Measurements from ENCODE around the gene ELAPOR2.
"Not testable (repeated sequence)": the region's sequence is repeated elsewhere in the genome, so short reads cannot be mapped to it uniquely, and the experiment has no call there.

The ELAPOR2 gene, protein sequence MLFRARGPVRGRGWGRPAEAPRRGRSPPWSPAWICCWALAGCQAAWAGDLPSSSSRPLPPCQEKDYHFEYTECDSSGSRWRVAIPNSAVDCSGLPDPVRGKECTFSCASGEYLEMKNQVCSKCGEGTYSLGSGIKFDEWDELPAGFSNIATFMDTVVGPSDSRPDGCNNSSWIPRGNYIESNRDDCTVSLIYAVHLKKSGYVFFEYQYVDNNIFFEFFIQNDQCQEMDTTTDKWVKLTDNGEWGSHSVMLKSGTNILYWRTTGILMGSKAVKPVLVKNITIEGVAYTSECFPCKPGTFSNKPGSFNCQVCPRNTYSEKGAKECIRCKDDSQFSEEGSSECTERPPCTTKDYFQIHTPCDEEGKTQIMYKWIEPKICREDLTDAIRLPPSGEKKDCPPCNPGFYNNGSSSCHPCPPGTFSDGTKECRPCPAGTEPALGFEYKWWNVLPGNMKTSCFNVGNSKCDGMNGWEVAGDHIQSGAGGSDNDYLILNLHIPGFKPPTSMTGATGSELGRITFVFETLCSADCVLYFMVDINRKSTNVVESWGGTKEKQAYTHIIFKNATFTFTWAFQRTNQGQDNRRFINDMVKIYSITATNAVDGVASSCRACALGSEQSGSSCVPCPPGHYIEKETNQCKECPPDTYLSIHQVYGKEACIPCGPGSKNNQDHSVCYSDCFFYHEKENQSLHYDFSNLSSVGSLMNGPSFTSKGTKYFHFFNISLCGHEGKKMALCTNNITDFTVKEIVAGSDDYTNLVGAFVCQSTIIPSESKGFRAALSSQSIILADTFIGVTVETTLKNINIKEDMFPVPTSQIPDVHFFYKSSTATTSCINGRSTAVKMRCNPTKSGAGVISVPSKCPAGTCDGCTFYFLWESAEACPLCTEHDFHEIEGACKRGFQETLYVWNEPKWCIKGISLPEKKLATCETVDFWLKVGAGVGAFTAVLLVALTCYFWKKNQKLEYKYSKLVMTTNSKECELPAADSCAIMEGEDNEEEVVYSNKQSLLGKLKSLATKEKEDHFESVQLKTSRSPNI

DNA sequence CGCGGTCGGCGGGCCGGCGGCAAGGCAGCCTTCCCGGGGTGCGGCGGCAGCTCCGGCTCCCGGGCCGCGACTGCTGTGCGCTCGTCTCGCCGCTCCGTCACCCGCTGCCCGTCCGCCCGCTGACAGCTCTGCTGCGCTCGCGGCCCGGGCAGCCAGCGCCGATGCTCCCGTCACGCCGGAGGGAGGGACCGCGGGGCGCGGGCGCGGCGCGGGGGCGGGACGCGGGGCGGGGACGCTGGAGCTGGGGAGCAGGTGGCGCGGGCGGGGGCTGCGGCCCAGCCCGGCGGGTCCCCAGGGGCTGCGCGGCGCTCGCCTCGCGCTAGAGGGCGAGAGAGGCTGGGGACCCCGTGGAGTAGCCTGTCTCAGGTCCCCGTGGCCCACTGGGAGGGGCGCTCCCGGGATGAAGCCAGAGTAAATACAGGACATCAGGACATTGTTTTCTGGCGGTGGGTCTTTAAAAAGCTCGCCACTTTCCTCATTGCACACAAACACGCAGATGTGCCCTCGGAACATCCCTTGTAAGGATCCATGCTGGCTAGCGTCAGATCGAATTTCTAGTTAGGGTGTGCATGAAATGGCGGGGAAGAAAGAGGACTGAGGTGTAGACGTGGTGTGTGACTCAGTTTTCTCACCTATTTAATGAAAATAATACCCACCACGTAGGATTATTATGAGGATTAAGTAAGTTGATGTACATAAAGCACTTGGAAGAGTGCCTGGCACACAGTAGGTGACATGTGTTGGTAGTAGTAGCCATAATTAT lies at the start of gene ELAPOR2:
Gene ELAPOR2, minus strand, starts transcription at position 130 of the 763 bp plus-strand sequence. CDS start 141 bp downstream, outside the sequence.
- DNase-seq (ENCODE audit: low spot score), result peak; percentile 92

DNA sequence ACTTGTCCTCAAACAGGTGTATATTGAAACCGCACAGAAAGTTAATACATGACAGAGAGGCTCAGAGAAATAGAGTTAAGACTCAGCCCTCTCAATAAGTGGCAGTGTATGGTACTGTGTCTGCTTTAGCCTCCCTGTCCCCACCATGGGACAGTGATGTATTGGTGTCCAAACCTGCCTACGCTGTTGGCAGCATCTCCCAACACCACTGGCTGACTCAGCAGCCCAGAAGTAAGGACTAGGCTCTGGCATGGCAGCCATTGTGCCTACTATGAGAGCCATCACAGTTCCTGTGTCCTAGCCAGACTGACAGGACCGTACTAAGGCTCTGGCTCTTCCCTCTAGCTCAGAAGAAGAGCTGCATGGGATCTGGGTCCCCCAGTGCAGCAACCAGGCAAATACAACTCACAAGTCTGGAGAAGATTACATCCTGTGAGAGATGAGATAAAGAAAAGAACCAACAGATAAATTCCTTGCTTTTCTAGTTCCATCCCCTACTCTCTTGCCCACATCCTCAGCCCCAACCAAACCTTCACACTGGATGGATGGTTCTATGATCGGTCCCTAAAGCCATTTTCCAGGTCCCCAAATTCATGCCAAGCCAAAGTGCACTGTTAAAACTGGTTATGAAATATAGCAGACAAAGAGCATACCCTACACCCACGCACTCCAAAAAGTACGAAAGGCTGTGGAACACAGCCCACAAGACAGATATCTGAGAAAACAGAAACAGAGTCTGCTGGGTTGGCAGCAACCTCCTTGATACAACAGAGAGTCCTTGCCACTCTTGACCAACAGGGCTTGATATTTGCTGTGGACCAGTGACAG lies 48.7 kb upstream of the ELAPOR2 start:
- no peak for DNase-seq (ENCODE audit: low spot score)

DNA sequence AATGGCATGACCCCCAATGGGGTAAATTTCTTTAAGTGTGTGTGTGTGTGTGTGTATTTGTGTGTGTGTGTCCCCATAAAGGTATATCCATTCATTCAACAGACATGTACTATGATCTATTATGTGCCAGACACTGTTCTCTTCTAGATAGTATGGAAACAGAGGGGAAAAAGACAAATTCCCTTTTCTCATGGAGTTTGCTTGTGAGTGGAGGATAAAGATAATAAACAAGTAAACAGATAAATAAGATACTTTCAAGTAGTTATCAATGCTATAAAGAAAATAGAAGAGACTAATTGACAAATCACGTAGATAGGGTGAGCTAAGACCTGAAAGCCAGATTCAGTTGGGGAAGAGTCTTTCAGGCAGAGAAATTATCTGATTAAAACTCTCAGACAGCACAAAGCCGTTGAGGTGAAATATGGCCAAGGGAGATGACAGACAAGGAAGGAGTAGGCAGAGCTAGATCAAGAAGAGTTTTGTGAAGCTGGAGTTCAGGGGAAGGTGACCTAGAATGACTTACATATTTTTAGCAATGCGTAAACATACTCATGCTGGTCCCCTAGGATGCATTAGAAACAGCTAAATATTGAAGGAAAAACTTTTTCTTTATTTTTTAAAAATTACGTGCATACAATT lies 47.6 kb upstream of the ELAPOR2 start:
- no peak for DNase-seq (ENCODE audit: low spot score)

DNA sequence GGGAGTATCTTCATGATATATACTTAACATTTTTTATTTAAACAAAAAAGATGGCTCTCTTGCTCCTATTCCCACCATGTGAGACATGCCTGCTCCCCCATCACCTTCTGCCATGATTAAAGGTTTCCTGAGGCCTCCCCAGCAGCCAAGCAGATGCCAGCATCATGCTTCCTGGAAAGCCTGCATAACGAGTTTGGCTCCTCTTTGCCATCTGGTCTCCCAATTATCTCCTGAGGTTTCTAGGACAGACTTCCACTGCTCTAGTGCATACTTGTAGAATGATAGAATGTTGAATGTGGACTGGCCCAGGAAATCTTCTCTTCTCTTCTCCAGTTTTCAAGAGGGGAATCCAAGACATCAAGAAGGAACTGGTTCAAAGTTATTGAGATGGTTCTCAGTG lies 45.9 kb upstream of the ELAPOR2 start:
- no peak for DNase-seq (ENCODE audit: low spot score)

DNA sequence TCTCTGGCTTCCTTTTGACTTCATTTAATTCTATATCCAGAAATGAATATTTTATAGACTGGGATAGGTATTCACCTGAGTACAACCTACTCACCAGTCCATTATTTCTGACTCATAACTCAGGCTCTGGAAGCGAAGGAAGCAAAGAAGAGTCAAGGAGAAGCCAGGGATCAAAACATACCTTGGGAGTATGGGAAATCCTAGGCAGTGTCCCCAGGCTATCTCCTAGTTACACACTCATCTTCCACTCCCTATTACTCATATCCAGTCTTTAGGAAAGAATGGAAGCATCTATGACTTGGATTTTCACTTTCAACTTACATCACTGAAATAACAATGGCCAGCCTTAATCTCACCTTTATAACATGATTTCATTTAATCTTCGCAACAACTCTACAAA lies 40.9 kb upstream of the ELAPOR2 start:
- DNase-seq (ENCODE audit: low spot score), result no peak

DNA sequence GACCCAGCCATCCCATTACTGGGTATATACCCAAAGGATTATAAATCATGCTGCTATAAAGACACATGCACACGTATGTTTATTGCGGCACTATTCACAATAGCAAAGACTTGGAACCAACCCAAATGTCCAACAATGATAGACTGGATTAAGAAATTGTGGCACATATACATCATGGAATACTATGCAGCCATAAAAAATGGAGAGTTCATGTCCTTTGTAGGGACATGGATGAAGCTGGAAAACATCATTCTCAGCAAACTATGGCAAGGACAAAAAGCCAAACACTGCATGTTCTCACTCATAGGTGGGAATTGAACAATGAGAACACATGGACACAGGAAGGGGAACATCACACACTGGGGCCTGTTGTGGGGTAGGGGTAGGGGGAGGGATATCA lies 37.9 kb upstream of the ELAPOR2 start:
- not testable (repeated sequence) for DNase-seq (ENCODE audit: low spot score)

DNA sequence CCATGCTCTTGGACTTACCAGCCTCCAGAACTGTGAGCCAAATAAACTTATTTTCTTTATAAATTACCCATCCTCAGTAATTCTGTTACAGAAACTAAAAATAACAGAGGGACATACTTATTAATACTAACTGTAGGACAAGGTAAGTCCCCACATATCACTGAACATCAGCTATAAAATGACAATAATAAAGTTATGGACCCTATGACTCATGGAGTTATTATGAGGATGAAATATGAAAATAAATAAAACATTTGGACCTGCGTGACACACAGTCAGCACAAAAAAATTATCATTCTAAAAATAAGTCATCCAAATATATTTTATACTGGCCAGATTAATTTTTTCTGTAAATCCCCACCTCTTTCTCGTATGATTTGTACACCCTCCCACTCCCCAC lies 34.9 kb upstream of the ELAPOR2 start:
- no peak for DNase-seq (ENCODE audit: low spot score)

DNA sequence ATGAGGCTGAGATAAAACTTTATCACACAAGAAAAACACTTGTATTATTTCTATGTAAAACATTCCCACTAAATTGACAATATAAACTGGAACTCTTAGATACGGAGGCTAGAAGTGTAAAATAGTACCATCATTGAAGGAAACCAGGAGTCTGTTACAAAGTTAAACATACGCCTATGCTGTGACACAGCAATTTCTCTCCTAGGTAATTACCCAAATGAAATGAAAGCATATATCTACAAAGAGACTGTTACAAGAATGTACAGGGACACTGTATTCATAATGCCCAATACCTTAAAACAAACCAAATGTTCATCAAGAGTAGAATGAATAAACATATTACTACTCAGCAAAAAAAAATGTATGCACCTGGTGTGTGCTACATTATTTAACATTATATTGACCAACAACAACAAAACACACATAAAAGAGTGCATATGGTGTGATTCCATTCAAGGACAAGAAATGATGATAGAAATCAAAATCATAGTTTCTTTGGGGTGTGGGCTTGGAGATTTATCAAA lies 33.2 kb upstream of the ELAPOR2 start:
- no peak for DNase-seq (ENCODE audit: low spot score)

DNA sequence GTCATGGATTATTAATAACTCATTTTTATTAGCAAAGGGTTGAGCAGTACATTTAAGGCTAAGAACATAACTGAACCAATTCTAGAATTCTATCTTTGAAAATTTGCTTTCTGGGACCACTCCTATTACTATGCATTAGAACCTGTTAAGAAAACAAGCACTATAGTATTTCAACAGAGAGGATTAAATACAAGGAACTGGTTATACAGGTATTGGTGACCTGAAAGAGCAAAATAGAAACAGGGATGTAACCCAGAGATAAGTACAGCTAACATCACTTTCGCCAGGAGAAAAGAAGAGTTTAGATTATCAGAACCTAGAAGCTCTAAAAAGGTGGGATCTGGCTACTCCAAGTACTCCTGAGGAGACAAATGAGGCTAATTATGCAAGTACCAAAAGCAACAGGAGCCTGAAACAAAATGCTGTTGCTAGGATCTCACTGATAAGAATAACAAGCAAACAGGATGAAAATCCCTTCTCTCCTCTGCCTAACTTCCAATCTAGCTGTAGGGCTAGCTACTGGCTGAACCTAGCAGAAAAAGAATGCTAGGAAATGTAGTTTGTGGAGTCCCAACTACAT lies 32.1 kb upstream of the ELAPOR2 start:
- no peak for DNase-seq (ENCODE audit: low spot score)

DNA sequence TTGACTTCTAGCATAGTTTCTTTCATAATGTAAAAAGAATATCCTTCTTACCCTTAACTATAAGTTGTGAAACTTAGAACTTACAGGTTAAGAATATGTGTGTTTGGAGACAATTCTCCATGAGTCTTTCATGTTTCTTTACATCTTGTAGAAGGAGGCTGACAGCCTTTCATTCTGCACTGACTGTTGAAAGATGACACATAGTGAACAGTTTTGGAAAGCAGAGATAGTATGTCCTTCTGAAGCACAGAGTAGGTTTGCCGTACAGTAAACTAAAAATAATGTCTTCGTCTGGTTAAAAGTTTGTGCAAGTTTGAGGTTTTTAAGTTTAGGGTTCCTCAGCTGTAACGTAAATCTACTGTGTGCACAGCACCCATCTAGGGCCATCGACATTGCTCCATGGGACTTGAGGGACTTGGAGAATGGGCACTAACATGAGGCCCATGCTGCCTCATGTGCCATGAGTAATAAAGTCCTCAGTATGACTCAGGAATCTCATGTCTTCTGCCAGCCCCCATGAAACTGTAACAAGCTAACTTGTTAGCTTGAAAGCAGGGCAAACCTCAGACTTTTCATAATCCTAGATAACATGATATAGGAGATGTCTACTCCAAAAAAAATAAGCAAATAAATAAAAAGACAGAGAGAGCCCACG lies 24.5 kb upstream of the ELAPOR2 start:
- no peak for DNase-seq (ENCODE audit: low spot score)

DNA sequence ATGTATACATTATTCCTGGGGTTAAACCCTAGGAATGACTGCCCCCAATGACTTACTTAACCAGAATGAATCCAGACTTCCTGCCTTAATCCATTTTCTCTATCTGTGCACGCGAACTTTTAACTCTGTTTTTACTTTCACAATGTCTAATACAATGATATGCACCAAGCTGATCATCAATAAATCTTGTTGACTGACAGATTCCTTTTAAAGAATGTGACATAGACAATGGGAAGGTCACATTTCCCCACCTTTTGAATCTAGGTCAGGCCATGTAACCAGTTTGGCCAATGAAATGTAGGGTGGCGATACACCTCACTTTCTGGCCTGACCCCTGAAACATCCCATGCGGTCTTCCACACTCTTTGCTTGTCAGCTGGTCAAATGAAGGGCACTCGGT lies 23.2 kb upstream of the ELAPOR2 start:
- no peak for DNase-seq (ENCODE audit: low spot score)

DNA sequence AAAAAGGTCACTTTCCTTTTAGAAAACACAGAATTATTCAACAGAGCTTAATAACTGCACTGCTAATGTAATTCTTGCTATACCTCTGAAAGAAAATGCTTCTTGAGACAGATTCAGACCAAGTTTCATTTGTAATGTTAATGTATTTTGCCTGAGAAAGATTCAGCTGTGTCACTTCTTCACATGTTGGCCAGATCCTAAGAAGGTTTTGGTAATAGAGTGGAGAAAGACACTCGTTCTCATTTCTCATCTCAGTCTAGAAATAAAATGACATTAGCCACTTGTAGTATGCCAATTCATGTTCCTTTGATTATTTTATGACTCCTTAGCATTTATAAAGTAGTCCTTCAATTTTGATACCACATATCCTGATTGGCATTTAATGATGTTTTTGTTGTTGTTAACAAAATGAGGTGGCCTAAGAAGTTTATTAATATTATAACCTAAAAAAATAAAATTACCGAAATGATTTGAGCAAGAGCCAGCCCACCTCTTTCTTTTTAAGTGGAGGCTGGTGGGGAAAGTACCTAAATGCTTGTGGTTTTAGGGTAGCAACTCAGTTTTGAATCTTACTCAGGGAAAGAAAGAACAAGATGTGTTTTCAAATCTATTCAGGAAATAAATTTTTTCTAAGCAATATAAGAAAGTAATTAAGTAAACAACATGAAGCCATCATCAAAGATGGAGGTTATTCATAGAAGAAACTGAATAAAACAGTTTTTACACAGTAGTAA lies 16.4 kb upstream of the ELAPOR2 start:
- no peak for DNase-seq (ENCODE audit: low spot score)

DNA sequence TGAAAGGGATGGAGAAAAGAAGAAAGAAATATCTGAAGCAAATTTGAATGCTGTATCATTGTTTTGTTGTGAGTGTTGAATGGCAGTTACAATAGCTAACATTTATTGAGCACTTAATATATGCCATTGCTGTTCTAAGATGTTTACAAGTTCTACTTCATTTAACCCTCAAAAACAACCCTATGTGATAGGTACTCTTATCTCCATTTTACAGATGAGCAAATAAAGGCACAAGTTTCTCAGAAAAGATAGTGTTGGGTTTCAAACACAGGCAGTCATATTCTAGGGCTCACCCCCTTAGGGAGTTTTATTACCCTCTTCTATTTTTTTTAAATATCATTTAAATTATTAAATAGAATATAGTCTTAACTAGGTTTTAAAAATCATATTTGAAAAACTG lies 8.3 kb upstream of the ELAPOR2 start:
- DNase-seq (ENCODE audit: low spot score), result no peak

DNA sequence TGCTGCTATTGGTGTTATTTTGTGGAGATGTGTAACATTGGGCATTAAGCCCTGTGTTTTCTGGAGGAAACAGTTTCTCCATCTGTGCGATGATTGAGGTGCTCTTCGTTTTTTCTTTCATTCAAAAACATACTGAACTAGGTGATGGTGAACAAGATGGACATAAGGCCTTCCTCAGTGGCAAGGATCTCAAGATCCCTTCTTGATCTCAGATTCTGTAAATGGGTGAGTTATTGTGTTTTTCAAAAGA lies 759 bp upstream of the ELAPOR2 start:
- DNase-seq (ENCODE audit: low spot score), result no peak

DNA sequence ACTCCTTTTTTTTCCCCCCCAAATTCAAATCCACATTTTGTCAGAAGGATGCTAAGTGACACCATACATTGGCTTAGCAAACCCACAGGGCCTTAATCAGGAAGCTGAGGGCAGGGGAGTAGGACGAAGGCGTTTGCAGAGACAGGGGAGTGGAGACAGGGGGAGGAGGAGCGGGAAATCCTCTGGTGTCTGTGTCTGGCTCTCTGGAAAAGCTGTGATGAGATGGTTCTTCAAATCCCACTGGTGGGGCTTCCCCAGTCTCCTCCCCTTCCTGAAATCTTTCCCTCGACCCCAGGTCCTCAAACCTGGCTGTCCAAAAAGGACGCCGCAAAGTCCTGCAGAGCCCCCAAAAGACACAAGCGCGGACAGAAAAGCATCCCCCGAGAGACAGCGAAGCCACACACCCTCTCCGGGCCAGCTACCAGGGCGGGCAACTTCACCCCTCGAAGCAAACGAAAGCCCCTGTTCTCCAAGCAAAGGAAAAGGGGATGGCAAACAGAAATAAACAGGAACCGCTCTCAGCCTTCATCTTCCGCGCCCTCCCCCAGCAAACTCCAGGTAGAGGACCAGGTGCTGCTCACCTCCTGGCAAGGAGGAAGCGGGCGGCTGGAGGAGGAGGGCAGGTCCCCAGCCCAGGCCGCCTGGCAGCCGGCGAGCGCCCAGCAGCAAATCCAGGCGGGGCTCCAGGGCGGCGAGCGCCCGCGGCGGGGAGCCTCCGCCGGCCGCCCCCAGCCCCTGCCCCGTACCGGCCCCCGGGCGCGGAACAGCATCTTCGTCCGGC lies 520 bp downstream of the ELAPOR2 start:
- peak; percentile 41 for DNase-seq (ENCODE audit: low spot score)

DNA sequence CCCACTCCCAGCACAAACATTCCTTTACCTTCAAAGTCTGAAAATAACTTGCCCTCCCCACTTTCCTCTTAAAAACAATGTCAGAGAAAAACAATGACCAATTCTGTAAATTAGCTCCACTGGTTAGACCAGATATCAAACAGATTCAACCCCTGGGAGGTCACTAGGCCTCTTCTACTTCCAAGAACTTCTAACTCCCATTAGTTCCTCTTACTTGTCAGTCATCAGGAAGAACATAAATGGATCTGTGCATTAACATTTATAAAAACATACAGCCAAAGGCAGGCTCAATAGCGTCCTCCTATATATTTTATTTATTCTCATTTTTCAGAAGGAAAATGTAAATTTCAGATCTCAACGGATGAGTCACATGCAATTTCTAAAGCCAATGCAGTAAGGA lies 2.2 kb downstream of the ELAPOR2 start:
- peak; percentile 22 for DNase-seq (ENCODE audit: low spot score)

DNA sequence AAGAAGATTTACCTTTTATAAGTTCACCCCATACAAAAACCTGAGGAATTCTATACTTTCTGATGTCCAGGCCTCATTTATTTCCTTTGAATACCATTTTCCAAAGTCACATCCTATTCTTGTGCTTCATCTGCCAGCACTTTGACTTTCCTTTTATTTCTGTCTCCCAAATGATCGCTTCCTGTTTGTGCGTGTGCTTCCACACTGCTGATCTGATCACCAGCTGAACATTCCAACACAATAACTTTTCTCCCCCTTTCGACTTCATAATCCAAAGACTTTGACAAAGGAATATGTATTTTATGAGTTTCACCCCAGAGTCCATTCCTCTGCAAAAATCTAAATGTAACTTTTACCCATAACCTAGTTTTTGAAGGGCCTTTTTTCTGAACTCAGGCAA lies 3.1 kb downstream of the ELAPOR2 start:
- DNase-seq (ENCODE audit: low spot score), result no peak

DNA sequence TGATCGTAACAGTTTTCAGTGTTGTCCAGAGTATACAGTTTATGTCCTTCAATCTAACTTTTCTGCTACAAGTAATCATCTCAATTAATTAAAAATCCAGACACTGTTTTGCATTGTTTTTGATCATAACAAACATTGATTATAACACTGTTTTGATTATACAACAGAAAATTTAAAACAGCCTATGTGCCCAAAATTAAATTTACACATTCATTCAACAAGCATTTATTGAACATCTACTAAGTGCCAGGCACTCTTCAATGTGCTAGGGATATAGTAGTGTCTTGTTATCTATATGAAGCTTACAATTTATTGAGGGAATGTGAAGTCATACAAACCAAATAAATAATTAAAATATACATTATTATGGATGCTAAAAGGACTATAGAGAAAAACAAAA lies 10.6 kb downstream of the ELAPOR2 start:
- no peak for DNase-seq (ENCODE audit: low spot score)
